HG02588 (cell line): ENCODE measurements around the gene C11orf97.

ENCODE experiments used
- ATAC-seq: cut with Tn5 transposase; IDR thresholded peaks from one replicate; pipeline ENCODE4 v1.9.1; 2021; ENCODE audit warnings: mild to moderate bottlenecking, moderate library complexity; ENCODE audit not compliant: unreplicated experiment

C11orf97 gene

DNA sequence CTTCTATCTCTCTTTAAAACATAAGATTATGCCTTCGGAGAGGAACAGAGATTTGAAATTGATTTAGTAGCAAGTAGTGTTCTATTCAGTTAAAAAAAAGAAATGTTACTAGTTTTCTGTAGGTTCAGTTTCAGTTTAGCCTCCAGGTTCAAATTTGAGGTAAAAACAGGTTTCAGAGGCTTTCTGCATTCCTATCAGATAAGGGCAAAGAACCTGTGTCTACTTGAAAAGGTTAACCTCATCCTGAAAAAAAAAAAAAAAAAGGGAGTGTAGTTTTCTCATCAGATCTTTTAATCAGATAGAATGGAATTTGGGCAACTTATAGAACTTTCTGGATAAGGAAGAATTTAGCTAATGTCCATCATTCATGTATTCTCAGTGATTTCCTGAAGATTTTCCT, 12.1 kb downstream of the C11orf97 start:
- ATAC-seq, result no peak

- ATAC-seq, result no peak
Measured at GRCh38 chr11:94525546-94526324, 13.5 kb downstream of the C11orf97 start.

GRCh38 chr11:94526645-94527438, 14.6 kb downstream of the C11orf97 start:
- ATAC-seq, result no peak

- no peak for ATAC-seq
Measured at GRCh38 chr11:94528551-94528950, 16.3 kb downstream of the C11orf97 start.

DNA sequence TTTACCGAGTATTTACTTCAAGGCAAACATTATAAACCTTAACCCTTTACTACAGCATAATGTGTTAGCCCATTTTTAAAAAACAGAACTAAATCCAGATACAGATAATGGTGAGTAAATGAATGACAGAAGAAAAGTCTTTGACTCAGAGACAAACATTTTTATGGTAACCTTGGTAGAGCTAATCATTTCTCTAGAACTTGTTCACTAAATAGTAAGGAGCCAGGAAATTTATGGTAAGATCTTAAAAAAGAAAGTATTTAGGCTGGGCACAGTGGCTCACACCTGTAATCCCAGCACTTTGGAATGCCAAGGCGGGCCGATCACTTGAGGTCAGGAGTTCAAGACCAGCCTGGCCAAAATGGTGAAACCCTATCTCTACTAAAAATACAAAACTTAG, 19.9 kb downstream of the C11orf97 start:
- ATAC-seq, result no peak

DNA sequence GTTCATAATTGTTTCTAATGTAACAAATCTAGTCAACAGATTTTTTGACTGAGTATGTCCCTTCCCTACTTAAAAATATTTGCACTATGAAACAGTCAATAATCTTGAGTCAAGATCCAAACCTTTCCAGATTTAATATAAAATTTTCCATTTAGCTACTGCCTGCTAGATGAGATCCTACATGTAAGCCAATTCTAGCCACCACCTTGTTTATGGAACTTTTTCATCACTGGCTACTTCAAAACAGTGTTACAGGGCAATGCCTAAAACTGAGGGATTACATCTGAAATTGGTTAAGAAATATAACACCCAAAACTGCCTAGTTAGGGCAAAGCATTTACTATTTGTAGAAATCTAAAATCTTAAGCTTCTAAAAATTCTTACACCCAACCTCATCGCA, 20.9 kb downstream of the C11orf97 start:
- no peak for ATAC-seq

DNA sequence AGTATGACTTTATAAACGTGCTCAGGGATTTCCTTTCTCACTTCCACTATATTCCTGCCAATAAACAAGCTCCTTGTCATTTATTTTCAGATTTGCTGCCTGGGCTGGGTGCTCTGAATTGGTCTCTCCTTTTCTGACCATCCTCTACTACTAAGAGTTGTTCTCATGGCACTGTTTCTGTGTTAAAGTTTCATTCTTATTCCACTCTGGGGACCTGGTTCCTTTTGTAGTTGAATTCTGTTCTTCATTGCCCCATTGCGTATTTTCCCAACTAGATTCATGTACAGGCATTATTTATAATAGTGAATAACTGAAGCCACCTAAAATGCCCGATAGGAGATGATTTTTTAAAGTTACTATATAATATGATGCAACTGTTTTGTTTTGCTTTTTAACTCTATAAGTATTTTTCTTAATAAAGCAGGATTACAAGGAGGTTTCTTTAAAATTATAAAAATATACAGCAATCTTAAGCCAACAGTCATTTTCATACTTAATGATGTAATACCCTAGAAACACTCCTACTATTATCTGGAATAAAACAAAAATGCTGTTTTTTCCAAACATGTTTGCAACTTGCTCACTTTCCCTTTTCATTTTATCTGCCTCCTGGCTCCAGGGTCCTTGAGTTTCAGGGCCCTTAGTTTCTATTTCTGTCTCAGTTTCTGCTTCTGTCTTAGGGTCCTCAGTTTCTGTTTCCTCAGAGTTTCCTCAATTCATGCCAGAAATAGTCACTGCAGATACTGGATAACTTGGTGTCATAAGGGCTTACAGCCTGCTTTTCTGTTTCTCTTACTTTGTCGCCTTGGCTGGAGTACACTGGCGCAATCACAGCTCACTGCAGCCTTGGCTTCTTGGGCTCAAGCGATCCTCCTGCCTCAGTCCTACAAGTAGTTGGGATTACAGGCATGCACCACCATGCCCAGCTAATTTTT, 21.7 kb downstream of the C11orf97 start:
- ATAC-seq, result no peak

DNA sequence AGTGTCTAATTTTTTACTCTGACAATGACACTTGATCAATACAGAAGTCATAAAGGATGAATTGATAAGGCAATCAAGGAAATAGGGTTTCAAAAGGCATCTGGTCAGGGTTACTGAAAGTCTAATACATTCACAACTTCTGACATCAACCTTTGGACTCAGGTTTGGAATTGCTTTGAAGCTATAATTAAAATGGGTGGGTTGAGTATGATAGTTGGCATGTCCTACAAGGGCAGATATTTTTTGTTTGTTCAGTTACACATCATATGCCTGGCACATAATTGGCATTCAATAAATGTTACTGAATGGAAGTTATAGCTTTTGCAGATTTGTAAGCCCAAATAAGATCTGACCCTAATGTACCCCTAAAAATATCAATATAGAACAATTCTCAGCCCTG, 24.1 kb downstream of the C11orf97 start:
- no peak for ATAC-seq

GRCh38 chr11:94537031-94537600, 24.9 kb downstream of the C11orf97 start:
- no peak for ATAC-seq

GRCh38 chr11:94539420-94539819, 27.2 kb downstream of the C11orf97 start:
- no peak for ATAC-seq

GRCh38 chr11:94543695-94544645, 31.7 kb downstream of the C11orf97 start, which contains the start of gene FUT4:
Gene FUT4, plus strand, starts transcription at chr11:94543921. Its CDS starts 213 bp downstream, at chr11:94544134.
- ATAC-seq, result peak; percentile 89

- ATAC-seq, result no peak
Measured at GRCh38 chr11:94544646-94545263, 32.5 kb downstream of the C11orf97 start.

DNA sequence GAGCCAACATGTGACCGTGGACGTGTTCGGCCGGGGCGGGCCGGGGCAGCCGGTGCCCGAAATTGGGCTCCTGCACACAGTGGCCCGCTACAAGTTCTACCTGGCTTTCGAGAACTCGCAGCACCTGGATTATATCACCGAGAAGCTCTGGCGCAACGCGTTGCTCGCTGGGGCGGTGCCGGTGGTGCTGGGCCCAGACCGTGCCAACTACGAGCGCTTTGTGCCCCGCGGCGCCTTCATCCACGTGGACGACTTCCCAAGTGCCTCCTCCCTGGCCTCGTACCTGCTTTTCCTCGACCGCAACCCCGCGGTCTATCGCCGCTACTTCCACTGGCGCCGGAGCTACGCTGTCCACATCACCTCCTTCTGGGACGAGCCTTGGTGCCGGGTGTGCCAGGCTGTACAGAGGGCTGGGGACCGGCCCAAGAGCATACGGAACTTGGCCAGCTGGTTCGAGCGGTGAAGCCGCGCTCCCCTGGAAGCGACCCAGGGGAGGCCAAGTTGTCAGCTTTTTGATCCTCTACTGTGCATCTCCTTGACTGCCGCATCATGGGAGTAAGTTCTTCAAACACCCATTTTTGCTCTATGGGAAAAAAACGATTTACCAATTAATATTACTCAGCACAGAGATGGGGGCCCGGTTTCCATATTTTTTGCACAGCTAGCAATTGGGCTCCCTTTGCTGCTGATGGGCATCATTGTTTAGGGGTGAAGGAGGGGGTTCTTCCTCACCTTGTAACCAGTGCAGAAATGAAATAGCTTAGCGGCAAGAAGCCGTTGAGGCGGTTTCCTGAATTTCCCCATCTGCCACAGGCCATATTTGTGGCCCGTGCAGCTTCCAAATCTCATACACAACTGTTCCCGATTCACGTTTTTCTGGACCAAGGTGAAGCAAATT, 33.3 kb downstream of the C11orf97 start:
- ATAC-seq, result no peak

- ATAC-seq, result no peak
Measured at GRCh38 chr11:94546162-94546470, 33.9 kb downstream of the C11orf97 start.

DNA sequence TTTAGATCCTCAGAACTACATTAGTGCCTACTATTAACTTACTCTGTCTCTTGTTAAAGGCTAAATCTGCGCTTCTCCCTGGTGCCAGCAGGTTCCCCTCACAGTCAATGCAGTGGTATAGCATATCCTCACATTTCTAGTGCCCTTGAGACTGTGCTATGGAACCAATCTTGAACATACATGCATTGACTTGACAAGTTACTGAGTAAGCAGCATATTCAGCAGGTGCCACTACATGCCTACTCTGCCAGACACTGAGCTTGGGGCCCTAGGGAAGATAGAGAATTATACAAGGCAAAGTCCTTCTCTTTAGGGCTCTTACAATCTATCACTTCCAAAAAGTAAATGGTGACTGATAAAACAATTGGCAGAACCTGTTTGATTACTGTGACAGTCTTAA, 34.6 kb downstream of the C11orf97 start:
- no peak for ATAC-seq

GRCh38 chr11:94549146-94549545, 36.9 kb downstream of the C11orf97 start:
- ATAC-seq, result no peak

GRCh38 chr11:94550513-94550912, 38.3 kb downstream of the C11orf97 start:
- peak; percentile 46 for ATAC-seq

GRCh38 chr11:94553938-94554337, 41.7 kb downstream of the C11orf97 start:
- ATAC-seq, result no peak
